SH-SY5Y (cell line): ENCODE measurements around the gene C1orf115.

Experiments
- GATA2 ChIP-seq: IDR thresholded peaks from 2 replicates; pipeline ENCODE4 v1.6.1; 2011; ENCODE audit warnings: mild to moderate bottlenecking, low read depth, low read length
- GATA3 ChIP-seq: IDR thresholded peaks from 2 replicates; pipeline ENCODE4 v1.6.1; 2011; ENCODE audit warnings: low read depth, mild to moderate bottlenecking, low read length, moderate library complexity

- TF ChIP-seq GATA3 (no peak), GATA2 (no peak)
These were observed 37.4 kb downstream of the C1orf115 start for GRCh38 chr1:220727519-220727918.
